ENCODE measurements around the gene RB1.
"Not testable (repeated sequence)": the region's sequence is repeated elsewhere in the genome, so short reads cannot be mapped to it uniquely, and the experiment has no call there.

Gene RB1

GRCh38 chr13:48410199-48410598 lies 106.6 kb downstream of the RB1 start:
- no peak for DNase-seq (ENCODE audit: low spot score)

- no peak for DNase-seq (ENCODE audit: low spot score)
Observed at GRCh38 chr13:48411147-48411794, 107.7 kb downstream of the RB1 start.

GRCh38 chr13:48411841-48412531 lies 108.4 kb downstream of the RB1 start:
- no peak for DNase-seq (ENCODE audit: low spot score)

- no peak for DNase-seq (ENCODE audit: low spot score)
Observed at GRCh38 chr13:48412881-48413351, 109.4 kb downstream of the RB1 start, which contains the start of gene LPAR6. TSS of gene LPAR6 (minus strand) at chr13:48413113. CDS start at chr13:48412423, 690 bp downstream.

GRCh38 chr13:48414501-48414900 lies 111.0 kb downstream of the RB1 start:
- no peak for DNase-seq (ENCODE audit: low spot score)

GRCh38 chr13:48415516-48415915 lies 112.0 kb downstream of the RB1 start:
- no peak for DNase-seq (ENCODE audit: low spot score)

GRCh38 chr13:48422003-48422402 lies 118.5 kb downstream of the RB1 start:
- DNase-seq (ENCODE audit: low spot score), result not testable (repeated sequence)

GRCh38 chr13:48424212-48424611 lies 120.7 kb downstream of the RB1 start:
- no peak for DNase-seq (ENCODE audit: low spot score)

GRCh38 chr13:48426052-48426451 lies 122.5 kb downstream of the RB1 start:
- no peak for DNase-seq (ENCODE audit: low spot score)

GRCh38 chr13:48426755-48427298 lies 123.3 kb downstream of the RB1 start:
- not testable (repeated sequence) for DNase-seq (ENCODE audit: low spot score)

- DNase-seq (ENCODE audit: low spot score), result no peak
Observed at GRCh38 chr13:48429036-48429435, 125.5 kb downstream of the RB1 start.

GRCh38 chr13:48429886-48430285 lies 126.3 kb downstream of the RB1 start:
- DNase-seq (ENCODE audit: low spot score), result no peak

- no peak for DNase-seq (ENCODE audit: low spot score)
Observed at GRCh38 chr13:48431431-48431830, 127.9 kb downstream of the RB1 start.

- DNase-seq (ENCODE audit: low spot score), result no peak
Observed at GRCh38 chr13:48431987-48432615, 128.6 kb downstream of the RB1 start.

GRCh38 chr13:48434200-48434599 lies 130.6 kb downstream of the RB1 start:
- no peak for DNase-seq (ENCODE audit: low spot score)

GRCh38 chr13:48436661-48437288 lies 133.2 kb downstream of the RB1 start:
- DNase-seq (ENCODE audit: low spot score), result no peak

GRCh38 chr13:48437371-48437770 lies 133.8 kb downstream of the RB1 start:
- DNase-seq (ENCODE audit: low spot score), result peak; percentile 47

GRCh38 chr13:48443442-48444208 lies 140.1 kb downstream of the RB1 start:
- no peak for DNase-seq (ENCODE audit: low spot score)

- DNase-seq (ENCODE audit: low spot score), result no peak
Observed at GRCh38 chr13:48446464-48446863, 142.9 kb downstream of the RB1 start.

GRCh38 chr13:48448285-48448958 lies 144.9 kb downstream of the RB1 start:
- DNase-seq (ENCODE audit: low spot score), result no peak
